DOHH2 (cell line): ENCODE data around the gene CIAO2B.
A peak's percentile ranks its signal among the peaks of the same experiment; 100 is the strongest.

Experiments used
- H3F3A ChIP-seq: fragments of 200-600 bp; sonication (generic), shearing (Covaris generic); 2 replicates; pipeline ENCODE4 v1.6.0; 2016; ENCODE audit warnings: antibody characterized with exemption, mild to moderate bottlenecking; ENCODE audit not compliant: control insufficient read depth, insufficient read depth
- H3K27ac ChIP-seq: fragments of 200-600 bp; sonication (generic); 2 replicates; pipeline ENCODE4 v1.5.1; 2014; ENCODE audit warnings: low read depth, mild to moderate bottlenecking, low read length, moderate library complexity
- H3K27me3 ChIP-seq: fragments of 200-600 bp; sonication (generic); 2 replicates; pipeline ENCODE4 v1.6.1; 2014; ENCODE audit warnings: mild to moderate bottlenecking, low read length, mixed read lengths; ENCODE audit not compliant: control insufficient read depth
- H3K36me3 ChIP-seq: fragments of 200-600 bp; sonication (generic); 2 replicates; pipeline ENCODE4 v1.6.1; 2014; ENCODE audit warnings: mild to moderate bottlenecking, low read length, moderate library complexity, mixed read lengths; ENCODE audit not compliant: control insufficient read depth
- H3K4me1 ChIP-seq: fragments of 200-600 bp; sonication (generic); 2 replicates; pipeline ENCODE4 v1.6.1; 2014; ENCODE audit warnings: mild to moderate bottlenecking, low read length, mixed read lengths; ENCODE audit not compliant: control insufficient read depth
- H3K4me2 ChIP-seq: fragments of 200-600 bp; sonication (generic); 2 replicates; pipeline ENCODE4 v1.6.0; 2014; ENCODE audit warnings: mild to moderate bottlenecking, low read length, moderate library complexity
- H3K4me3 ChIP-seq: fragments of 200-600 bp; sonication (generic); 2 replicates; pipeline ENCODE4 v1.5.1; 2014; ENCODE audit warnings: mild to moderate bottlenecking, low read length, mixed read lengths
- H3K79me2 ChIP-seq: fragments of 200-600 bp; sonication (generic); 2 replicates; pipeline ENCODE4 v1.6.1; 2014; ENCODE audit warnings: mild to moderate bottlenecking, low read length, mixed read lengths; ENCODE audit not compliant: control insufficient read depth
- H3K9me2 ChIP-seq: fragments of 200-600 bp; sonication (generic); replicated peaks from 2 replicates; pipeline ENCODE4 v1.6.1; 2014; ENCODE audit warnings: mild to moderate bottlenecking, low read length, mixed read lengths; ENCODE audit not compliant: control insufficient read depth
- H3K9me3 ChIP-seq: fragments of 200-600 bp; sonication (generic); 2 replicates; pipeline ENCODE4 v1.6.1; 2014; ENCODE audit warnings: antibody characterized with exemption, low read length, mixed read lengths; ENCODE audit not compliant: control insufficient read depth, insufficient read depth
- H4K20me1 ChIP-seq: fragments of 200-600 bp; sonication (generic); 2 replicates; pipeline ENCODE4 v1.6.0; 2014; ENCODE audit warnings: low read depth, mild to moderate bottlenecking, antibody characterized with exemption, low read length, moderate library complexity; ENCODE audit not compliant: control insufficient read depth, insufficient read depth
- CTCF ChIP-seq: fragments of 200-600 bp; sonication (generic); IDR thresholded peaks from one replicate; pipeline ENCODE4 v1.5.1; 2014; ENCODE audit warnings: antibody characterized with exemption, mild to moderate bottlenecking, low read depth, low read length; ENCODE audit not compliant: poor library complexity, severe bottlenecking
- EZH2phosphoT487 ChIP-seq: fragments of 200-600 bp; sonication (generic); IDR thresholded peaks from 2 replicates; pipeline ENCODE4 v1.6.1; 2017; ENCODE audit warnings: borderline replicate concordance, mild to moderate bottlenecking, antibody characterized with exemption, low read length, moderate library complexity, mixed read lengths

CIAO2B gene

GRCh38 chr16:66894948-66895688 is 39.1 kb downstream of the CIAO2B start:
- Histone ChIP-seq H3K4me3 (no peak overlapping the region), H3K27me3 (no peaks in the 10 kb centered on the region), H3K9me2 (no peaks in the 10 kb centered on the region), H3K4me2 (no peak overlapping the region), H3K9me3 (no peaks in the 10 kb centered on the region), H3K27ac (no peak overlapping the region), H3F3A (0 out of 2 replicates have a peak, but pooled peaks cover 2% of the 10 kb centered on the region), H3K79me2 (no peaks in the 10 kb centered on the region), H4K20me1 (no peaks in the 10 kb centered on the region), H3K36me3 (peaks cover 4% of the 10 kb centered on the region; the same call in 1 of the 2 replicates), H3K4me1 (0 out of 2 replicates have a peak, but pooled peaks cover 4% of the 10 kb centered on the region)
- TF ChIP-seq CTCF (peak; percentile 76), EZH2phosphoT487 (no peak)

GRCh38 chr16:66894055-66894454 is 40.1 kb downstream of the CIAO2B start:
- H3K27ac ChIP-seq: no peak overlapping the region
- H3K4me2 ChIP-seq: no peak overlapping the region
- no peaks in the 10 kb centered on the region for H3K79me2 ChIP-seq
- H3K9me2 ChIP-seq: no peaks in the 10 kb centered on the region
- H4K20me1 ChIP-seq: no peaks in the 10 kb centered on the region; the same call in 1 of the 2 replicates
- no peak for TF ChIP-seq CTCF
- TF ChIP-seq EZH2phosphoT487: no peak
- no peak overlapping the region for H3K4me3 ChIP-seq
- H3K4me1 ChIP-seq: 0 out of 2 replicates have a peak, but pooled peaks cover 4% of the 10 kb centered on the region
- 0 out of 2 replicates have a peak, but pooled peaks cover 2% of the 10 kb centered on the region for H3F3A ChIP-seq
- H3K27me3 ChIP-seq: no peaks in the 10 kb centered on the region
- H3K9me3 ChIP-seq: no peaks in the 10 kb centered on the region
- peaks cover 4% of the 10 kb centered on the region; the same call in 1 of the 2 replicates for H3K36me3 ChIP-seq

GRCh38 chr16:66891797-66892196 is 42.4 kb downstream of the CIAO2B start:
- no peak overlapping the region for H3K4me3 ChIP-seq
- H4K20me1 ChIP-seq: no peaks in the 10 kb centered on the region; the same call in 1 of the 2 replicates
- H3K9me2 ChIP-seq: no peaks in the 10 kb centered on the region
- no peaks in the 10 kb centered on the region for H3K79me2 ChIP-seq
- 0 out of 2 replicates have a peak, but pooled peaks cover 4% of the 10 kb centered on the region for H3K4me1 ChIP-seq
- H3K9me3 ChIP-seq: no peaks in the 10 kb centered on the region
- no peaks in the 10 kb centered on the region for H3K27me3 ChIP-seq
- 0 out of 2 replicates have a peak, but pooled peaks cover 2% of the 10 kb centered on the region for H3F3A ChIP-seq
- peaks cover 8% of the 10 kb centered on the region for H3K36me3 ChIP-seq
- TF ChIP-seq CTCF: no peak
- TF ChIP-seq EZH2phosphoT487: no peak
- no peak overlapping the region for H3K4me2 ChIP-seq
- H3K27ac ChIP-seq: no peak overlapping the region
